NB4 (cell line): ENCODE measurements around the gene SEPTIN2.
A peak's percentile ranks its signal among the peaks of the same experiment; 100 is the strongest.

Source experiments
- DNase-seq: peaks from one replicate; pipeline ENCODE4 v3.0.0; 2010; ENCODE audit warnings: low read depth
- H3K4me3 ChIP-seq: one replicate; pipeline ENCODE4 v1.5.1; 2011; ENCODE audit warnings: mild to moderate bottlenecking, low read depth, low read length, moderate library complexity
- MYC ChIP-seq: IDR thresholded peaks from 2 replicates; pipeline ENCODE4 v1.6.1; 2011; ENCODE audit warnings: low read depth, low read length
- POLR2A ChIP-seq: IDR thresholded peaks from 2 replicates; pipeline ENCODE4 v1.6.1; 2011; ENCODE audit warnings: mild to moderate bottlenecking; ENCODE audit not compliant: insufficient read length; ENCODE audit errors: extremely low read depth
- TF ChIP-seq, protein P1 (sequence below): IDR thresholded peaks from 2 replicates; pipeline ENCODE4 v1.6.1; 2011; ENCODE audit warnings: low read depth, low read length
- TF ChIP-seq, protein P2 (sequence below): IDR thresholded peaks from one replicate; pipeline ENCODE4 v1.5.1; 2012; ENCODE audit warnings: low read depth, low read length

The SEPTIN2 gene

DNA sequence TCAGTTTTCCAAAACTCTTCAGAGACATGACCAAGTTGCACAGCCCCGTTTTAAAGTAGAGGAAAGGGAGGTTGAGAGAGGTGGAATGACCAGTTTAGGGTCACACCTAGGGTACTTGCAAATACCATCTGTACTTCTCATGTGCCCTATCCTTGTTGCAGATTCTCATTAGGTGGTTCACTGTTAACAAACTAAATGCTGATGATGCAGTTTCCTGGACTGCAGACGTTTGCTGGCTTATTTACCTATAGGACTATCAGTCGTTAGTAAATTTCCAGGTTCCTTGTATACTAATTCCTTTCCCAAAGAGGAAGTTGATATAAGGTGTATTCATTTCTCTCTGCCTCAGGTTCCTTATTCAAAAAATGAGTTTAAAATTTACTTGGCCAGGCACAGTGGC is 41.8 kb downstream of the SEPTIN2 start:
- H3K4me3 ChIP-seq, result peak overlapping the region; percentile 83
- TF ChIP-seq, protein P1, sequence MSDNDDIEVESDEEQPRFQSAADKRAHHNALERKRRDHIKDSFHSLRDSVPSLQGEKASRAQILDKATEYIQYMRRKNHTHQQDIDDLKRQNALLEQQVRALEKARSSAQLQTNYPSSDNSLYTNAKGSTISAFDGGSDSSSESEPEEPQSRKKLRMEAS, result no peak
- TF ChIP-seq, protein P2, sequence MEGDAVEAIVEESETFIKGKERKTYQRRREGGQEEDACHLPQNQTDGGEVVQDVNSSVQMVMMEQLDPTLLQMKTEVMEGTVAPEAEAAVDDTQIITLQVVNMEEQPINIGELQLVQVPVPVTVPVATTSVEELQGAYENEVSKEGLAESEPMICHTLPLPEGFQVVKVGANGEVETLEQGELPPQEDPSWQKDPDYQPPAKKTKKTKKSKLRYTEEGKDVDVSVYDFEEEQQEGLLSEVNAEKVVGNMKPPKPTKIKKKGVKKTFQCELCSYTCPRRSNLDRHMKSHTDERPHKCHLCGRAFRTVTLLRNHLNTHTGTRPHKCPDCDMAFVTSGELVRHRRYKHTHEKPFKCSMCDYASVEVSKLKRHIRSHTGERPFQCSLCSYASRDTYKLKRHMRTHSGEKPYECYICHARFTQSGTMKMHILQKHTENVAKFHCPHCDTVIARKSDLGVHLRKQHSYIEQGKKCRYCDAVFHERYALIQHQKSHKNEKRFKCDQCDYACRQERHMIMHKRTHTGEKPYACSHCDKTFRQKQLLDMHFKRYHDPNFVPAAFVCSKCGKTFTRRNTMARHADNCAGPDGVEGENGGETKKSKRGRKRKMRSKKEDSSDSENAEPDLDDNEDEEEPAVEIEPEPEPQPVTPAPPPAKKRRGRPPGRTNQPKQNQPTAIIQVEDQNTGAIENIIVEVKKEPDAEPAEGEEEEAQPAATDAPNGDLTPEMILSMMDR, result no peak
- TF ChIP-seq MYC (no peak), POLR2A (no peak)
- peak; percentile 16 for DNase-seq

DNA sequence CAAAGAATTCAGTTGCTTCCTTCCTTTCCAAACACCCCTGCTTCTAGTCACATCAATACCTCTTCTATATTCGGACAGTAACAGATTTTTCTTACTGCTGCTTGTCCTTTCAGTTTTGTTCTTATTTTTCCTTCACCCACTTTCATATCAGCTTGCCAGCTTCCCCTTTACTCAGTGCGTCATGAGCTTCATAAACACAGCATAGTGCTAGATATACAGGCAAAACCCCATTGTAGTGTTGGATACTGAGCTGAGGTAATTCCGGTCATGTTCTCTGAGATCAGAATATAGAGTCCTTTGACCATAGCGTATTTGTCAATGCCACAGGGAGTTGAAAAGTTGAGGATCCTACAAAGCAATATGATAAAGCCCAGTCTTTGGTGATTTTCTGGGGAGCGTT is 42.7 kb downstream of the SEPTIN2 start:
- no peak overlapping the region for H3K4me3 ChIP-seq
- TF ChIP-seq, protein P2, result no peak
- TF ChIP-seq MYC (no peak), POLR2A (no peak)
- TF ChIP-seq, protein P1, result no peak
- peak; percentile 34 for DNase-seq

DNA sequence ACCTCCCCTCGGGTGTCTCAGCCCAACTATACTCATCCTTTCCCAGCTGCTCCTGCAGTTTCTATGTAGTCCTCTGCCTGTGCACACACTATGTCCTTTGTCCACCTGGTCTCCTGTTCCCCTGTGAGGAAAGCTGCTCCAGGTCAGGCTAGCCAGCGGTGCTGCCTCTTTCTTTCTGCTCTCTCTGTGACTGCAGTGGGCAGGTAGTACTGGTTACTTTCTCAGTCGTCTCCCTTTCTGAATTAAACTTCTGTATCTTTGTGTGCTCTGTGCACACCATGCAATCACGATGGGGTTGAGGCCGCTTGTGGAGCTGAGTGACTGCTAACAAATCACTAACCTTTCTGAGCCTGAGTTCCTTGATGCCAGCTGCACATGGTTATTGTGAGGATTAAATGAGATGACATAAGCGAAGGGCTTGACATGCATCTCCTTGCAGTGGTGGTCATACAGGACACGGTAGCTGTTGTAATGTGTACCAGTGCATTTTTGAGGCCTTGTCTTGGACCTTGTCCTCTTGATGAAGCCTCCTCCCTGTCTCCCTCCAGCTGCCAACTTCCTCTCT is 43.8 kb downstream of the SEPTIN2 start:
- TF ChIP-seq POLR2A, result no peak
- TF ChIP-seq MYC, result no peak
- TF ChIP-seq, protein P1, result no peak
- TF ChIP-seq, protein P2, result no peak
- H3K4me3 ChIP-seq, result no peak overlapping the region
- DNase-seq, result no peak

DNA sequence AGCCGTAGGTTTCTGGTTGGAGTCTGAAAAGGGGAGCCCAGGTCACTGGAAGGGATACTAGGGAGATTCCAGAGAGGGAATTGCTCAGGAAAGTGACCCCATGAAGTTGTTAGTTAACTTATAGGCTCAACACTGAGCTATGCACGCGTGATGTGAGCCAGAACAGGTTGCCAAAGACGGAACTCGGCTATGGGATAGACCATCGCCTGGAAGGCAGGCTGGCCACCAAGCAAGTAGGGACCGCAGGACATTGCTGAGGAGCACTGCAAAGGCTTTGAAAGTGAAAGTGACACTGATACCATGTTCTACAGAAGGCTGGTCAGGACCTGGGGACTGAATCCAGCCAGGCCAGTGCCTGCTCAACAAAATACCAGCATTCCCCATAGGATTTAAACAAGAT is 47.7 kb downstream of the SEPTIN2 start:
- H3K4me3 ChIP-seq, result no peak overlapping the region
- DNase-seq, result no peak
- TF ChIP-seq POLR2A (no peak), MYC (no peak)
- TF ChIP-seq, protein P1, result no peak
- TF ChIP-seq, protein P2, result no peak

DNA sequence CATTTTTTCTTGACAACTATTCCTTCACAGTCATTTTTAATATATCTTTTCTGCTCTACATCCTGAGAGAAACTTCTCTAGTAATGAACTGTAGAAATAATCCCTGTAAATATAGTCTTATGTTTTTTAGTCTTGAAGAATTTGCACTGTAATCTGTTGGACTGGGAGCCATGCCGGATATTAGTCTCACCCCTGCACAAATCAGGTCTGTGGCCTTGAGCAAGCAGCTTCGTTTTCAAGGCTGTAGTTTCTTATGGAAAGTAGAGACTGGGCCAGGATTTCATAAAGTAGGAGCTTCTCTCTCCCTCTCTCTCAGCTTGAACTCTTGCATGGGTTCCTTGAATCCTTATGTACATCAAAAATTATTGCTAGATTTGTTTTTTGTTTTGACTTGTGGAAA is 49.1 kb downstream of the SEPTIN2 start:
- no peak for DNase-seq
- TF ChIP-seq, protein P1, result no peak
- TF ChIP-seq, protein P2, result no peak
- TF ChIP-seq MYC, result no peak
- TF ChIP-seq POLR2A, result no peak
- no peak overlapping the region for H3K4me3 ChIP-seq

DNA sequence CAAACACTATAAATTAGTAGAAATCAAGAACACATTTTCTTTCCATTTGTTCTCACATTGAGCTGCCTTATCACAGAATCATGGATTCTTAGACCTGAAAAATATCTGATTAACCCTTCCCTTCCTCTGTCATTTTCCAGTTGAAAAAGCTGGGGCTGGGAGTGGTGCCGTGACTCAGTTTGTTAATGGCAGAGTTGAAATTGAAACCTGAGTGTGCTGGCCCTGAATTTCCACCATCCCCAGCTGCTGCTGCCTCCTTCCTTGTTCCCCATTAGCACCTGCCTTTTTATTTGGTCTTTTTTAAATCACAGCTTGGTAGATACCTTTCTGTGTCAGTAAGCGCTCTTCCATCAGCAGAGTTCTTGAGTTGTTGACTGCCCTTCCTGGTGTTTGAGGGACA is 51.0 kb downstream of the SEPTIN2 start:
- no peak overlapping the region for H3K4me3 ChIP-seq
- no peak for DNase-seq
- TF ChIP-seq MYC (no peak), POLR2A (no peak)
- TF ChIP-seq, protein P2, result no peak
- TF ChIP-seq, protein P1, result no peak
